Panc1 (cell line): Measurements from ENCODE around the gene WDR90. TPM values are rescaled to one million over a fixed set of nuclear protein-coding genes. Genes with fewer than 3 reads are reported as not detected.

Source experiments
- ATAC-seq: fragments of 200-7000 bp; cut with Tn5 transposase; 2 replicates; pipeline ENCODE4 v1.9.1; 2020; ENCODE audit warnings: mild to moderate bottlenecking, moderate library complexity
- BruUV-seq: library from RNA; stranded (reverse); fragments of 400-500 nt; replicated peaks from 2 replicates; lab custom pipeline; 2021; lab: Mats Ljungman, UMichigan
- CTCF ChIA-PET: fragments of 300-600 bp; sonication (Branson Sonifier 250); formaldehyde crosslinking; loops from one replicate; lab custom pipeline; 2022; ENCODE audit warnings: antibody characterized with exemption; lab: Charles Lee
- POLR2A ChIA-PET: fragments of 300-600 bp; sonication (Branson Sonifier 250); formaldehyde crosslinking; loops from one replicate; lab custom pipeline; 2022; ENCODE audit warnings: antibody characterized with exemption; lab: Charles Lee
- DNase-seq: peaks from one replicate; pipeline ENCODE4 v3.0.0-alpha.2; 2010; ENCODE audit warnings: low read depth, low spot score
- H3K27ac ChIP-seq: 2 replicates; pipeline ENCODE4 v1.5.1; 2011; ENCODE audit warnings: mild to moderate bottlenecking, low read length, inconsistent platforms
- H3K27me3 ChIP-seq: fragments of 200-500 bp; sonication (Bioruptor generic); 2 replicates; pipeline ENCODE4 v1.6.0; 2014; ENCODE audit warnings: low read length, inconsistent platforms; ENCODE audit not compliant: control insufficient read depth, insufficient read depth
- H3K36me3 ChIP-seq: fragments of 200-500 bp; sonication (Bioruptor generic); 2 replicates; pipeline ENCODE4 v1.5.1; 2014; ENCODE audit warnings: inconsistent platforms, mild to moderate bottlenecking, low read length, moderate library complexity; ENCODE audit not compliant: control insufficient read depth, insufficient read depth
- H3K4me1 ChIP-seq: 2 replicates; pipeline ENCODE4 v1.5.1; 2011; ENCODE audit warnings: inconsistent platforms, mild to moderate bottlenecking, low read length, moderate library complexity; ENCODE audit not compliant: control insufficient read depth, insufficient read depth
- H3K4me3 ChIP-seq, 2 experiments: 2 replicates each; pipeline ENCODE4 v1.5.1; 2011 to 2012; ENCODE audit warnings: low read depth in 2 of 2, low read length in 2 of 2, mild to moderate bottlenecking in 2 of 2, inconsistent platforms in 1 of 2, moderate library complexity in 1 of 2
- H3K9me3 ChIP-seq: fragments of 200-500 bp; sonication (Bioruptor generic); 2 replicates; pipeline ENCODE4 v1.5.1; 2014; ENCODE audit warnings: low read depth, mild to moderate bottlenecking, inconsistent platforms, low read length, moderate library complexity; ENCODE audit not compliant: control insufficient read depth, insufficient read depth
- POLR2AphosphoS5 ChIP-seq: IDR thresholded peaks from 2 replicates; pipeline ENCODE4 v1.6.1; 2012; ENCODE audit warnings: mild to moderate bottlenecking, low read depth, low read length, moderate library complexity
- SIN3A ChIP-seq: IDR thresholded peaks from 2 replicates; pipeline ENCODE4 v1.6.1; 2012; ENCODE audit warnings: low read depth, mild to moderate bottlenecking, low read length, moderate library complexity, borderline replicate concordance; ENCODE audit not compliant: insufficient read depth
- TCF7L2 ChIP-seq: IDR thresholded peaks from 2 replicates; pipeline ENCODE4 v1.6.1; 2011; ENCODE audit warnings: mild to moderate bottlenecking, low read depth, low read length, inconsistent platforms
- in situ Hi-C: cut with HindIII; loops from 2 replicates; pipeline ENCODE4 v1.10.0; 2016; ENCODE audit warnings: low sequenced_read_pairs, low pct_unique_long_range_greater_than_20kb
- intact Hi-C: fragments of 100-400 bp; cut with micrococcal nuclease; formaldehyde crosslinking; loops from one replicate; pipeline ENCODE4 v1.10.0; 2022; ENCODE audit not compliant: unreplicated experiment
- total RNA-seq: library from RNA; stranded (reverse); gene quantifications from one replicate; pipeline ENCODE4 v1.2.1, GENCODE V29; 2021; ENCODE audit not compliant: unreplicated experiment
- TF ChIP-seq, protein P1 (sequence below), 2 experiments: IDR thresholded peaks; 2 replicates each; pipeline ENCODE4 v1.6.1; 2011 to 2012; ENCODE audit warnings: low read depth in 2 of 2, control low read depth in 1 of 2, low read length in 1 of 2, mild to moderate bottlenecking in 1 of 2, moderate library complexity in 1 of 2; ENCODE audit not compliant: insufficient read depth in 1 of 2
- TF ChIP-seq, protein P2 (sequence below): fragments of 450-650 bp; IDR thresholded peaks from 2 replicates; pipeline ENCODE4 v1.5.1; 2017; ENCODE audit warnings: mild to moderate bottlenecking

WDR90 gene
- total RNA-seq, 1 experiment from 2014 or later: 58.9 TPM

DNA sequence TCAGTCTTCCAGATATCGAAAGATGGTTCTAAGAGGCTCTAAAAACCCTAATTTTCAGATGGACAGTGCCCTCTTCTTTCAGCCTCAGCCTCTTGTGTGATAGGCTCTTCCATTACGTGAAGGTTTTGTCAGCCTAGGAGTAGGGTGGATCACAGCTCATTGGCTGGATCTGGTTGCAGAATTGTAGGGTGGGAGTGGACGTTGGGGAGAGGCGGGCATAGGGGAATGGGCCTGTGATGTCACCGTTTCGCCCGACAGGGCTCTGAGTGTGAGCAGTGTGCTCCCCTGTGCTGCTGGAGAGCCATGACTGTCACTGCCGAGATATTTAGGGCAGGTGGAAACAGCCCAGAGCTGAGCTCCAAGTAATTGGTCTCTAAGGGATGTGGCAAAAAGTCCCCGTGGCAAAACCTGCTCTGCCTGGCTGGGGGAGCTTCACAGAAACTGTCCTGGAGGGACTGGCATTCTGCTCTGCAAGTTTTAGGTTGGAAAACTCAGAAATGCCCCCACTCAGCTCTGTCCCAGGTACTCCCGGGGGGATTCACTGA lies 24.6 kb upstream of the WDR90 start:
- TF ChIP-seq SIN3A (no peak), POLR2AphosphoS5 (no peak), TCF7L2 (no peak)
- TF ChIP-seq, protein P1, sequence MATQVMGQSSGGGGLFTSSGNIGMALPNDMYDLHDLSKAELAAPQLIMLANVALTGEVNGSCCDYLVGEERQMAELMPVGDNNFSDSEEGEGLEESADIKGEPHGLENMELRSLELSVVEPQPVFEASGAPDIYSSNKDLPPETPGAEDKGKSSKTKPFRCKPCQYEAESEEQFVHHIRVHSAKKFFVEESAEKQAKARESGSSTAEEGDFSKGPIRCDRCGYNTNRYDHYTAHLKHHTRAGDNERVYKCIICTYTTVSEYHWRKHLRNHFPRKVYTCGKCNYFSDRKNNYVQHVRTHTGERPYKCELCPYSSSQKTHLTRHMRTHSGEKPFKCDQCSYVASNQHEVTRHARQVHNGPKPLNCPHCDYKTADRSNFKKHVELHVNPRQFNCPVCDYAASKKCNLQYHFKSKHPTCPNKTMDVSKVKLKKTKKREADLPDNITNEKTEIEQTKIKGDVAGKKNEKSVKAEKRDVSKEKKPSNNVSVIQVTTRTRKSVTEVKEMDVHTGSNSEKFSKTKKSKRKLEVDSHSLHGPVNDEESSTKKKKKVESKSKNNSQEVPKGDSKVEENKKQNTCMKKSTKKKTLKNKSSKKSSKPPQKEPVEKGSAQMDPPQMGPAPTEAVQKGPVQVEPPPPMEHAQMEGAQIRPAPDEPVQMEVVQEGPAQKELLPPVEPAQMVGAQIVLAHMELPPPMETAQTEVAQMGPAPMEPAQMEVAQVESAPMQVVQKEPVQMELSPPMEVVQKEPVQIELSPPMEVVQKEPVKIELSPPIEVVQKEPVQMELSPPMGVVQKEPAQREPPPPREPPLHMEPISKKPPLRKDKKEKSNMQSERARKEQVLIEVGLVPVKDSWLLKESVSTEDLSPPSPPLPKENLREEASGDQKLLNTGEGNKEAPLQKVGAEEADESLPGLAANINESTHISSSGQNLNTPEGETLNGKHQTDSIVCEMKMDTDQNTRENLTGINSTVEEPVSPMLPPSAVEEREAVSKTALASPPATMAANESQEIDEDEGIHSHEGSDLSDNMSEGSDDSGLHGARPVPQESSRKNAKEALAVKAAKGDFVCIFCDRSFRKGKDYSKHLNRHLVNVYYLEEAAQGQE (IDR thresholded peaks at IDR 0.05; ENCODE audit: insufficient read depth in 1 of 2, low read depth in 2 of 2, low read length in 1 of 2): no peak
- TF ChIP-seq, protein P2, sequence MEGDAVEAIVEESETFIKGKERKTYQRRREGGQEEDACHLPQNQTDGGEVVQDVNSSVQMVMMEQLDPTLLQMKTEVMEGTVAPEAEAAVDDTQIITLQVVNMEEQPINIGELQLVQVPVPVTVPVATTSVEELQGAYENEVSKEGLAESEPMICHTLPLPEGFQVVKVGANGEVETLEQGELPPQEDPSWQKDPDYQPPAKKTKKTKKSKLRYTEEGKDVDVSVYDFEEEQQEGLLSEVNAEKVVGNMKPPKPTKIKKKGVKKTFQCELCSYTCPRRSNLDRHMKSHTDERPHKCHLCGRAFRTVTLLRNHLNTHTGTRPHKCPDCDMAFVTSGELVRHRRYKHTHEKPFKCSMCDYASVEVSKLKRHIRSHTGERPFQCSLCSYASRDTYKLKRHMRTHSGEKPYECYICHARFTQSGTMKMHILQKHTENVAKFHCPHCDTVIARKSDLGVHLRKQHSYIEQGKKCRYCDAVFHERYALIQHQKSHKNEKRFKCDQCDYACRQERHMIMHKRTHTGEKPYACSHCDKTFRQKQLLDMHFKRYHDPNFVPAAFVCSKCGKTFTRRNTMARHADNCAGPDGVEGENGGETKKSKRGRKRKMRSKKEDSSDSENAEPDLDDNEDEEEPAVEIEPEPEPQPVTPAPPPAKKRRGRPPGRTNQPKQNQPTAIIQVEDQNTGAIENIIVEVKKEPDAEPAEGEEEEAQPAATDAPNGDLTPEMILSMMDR: no peak
- peak overlapping the region; percentile 57; the same call in 1 of the 2 replicates for H3K27ac ChIP-seq
- in situ Hi-C loops: no loop called here
- ChIA-PET CTCF (no interaction called here), POLR2A (no interaction called here)
- no peaks in the 10 kb centered on the region for H3K9me3 ChIP-seq
- peaks cover 67% of the 10 kb centered on the region for H3K4me1 ChIP-seq
- no peaks in the 10 kb centered on the region for H3K36me3 ChIP-seq
- no peak for ATAC-seq
- no peak overlapping the region for H3K4me3 ChIP-seq
- no peaks in the 10 kb centered on the region for H3K27me3 ChIP-seq
- DNase-seq: no peak
- intact Hi-C loops: no loop called here
- no TSS peak for BruUV-seq

DNA sequence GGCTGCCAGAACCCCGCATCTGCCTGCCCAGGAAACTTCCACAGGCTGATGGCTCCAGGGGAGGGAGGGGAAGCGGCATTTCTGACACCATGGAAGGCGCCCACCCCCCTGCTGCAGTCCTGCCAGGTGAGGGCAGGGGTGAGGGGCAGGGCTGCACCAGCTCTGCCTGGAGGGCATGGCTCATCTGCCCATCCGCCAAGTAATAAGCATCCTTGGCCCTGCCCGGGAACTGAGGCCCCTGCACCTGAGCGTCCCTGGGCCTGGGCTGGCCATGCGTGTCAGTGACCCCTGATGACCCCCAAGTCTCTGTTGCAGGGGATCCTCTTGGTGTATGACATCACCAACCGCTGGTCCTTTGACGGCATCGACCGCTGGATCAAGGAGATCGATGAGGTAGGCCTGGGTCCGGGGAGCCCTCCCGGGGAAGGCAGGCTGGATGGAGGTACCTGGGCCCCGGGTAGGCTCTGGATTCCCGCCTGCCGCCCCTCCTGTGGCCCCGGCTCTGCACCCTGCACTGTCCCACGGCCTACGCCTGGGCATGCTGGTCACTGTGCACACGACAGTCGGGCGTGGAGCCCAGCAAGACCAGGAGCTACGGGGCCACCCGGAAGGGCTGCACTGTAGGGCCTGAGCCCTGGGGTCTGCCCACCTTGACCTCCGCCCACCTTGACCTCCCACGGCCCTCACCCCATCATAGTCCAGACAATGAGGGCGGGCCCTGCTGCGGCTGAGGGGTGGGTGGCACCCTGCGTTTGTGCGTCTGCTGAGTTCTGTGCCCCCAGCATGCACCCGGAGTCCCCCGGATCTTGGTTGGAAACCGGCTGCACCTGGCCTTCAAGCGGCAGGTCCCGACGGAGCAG lies 23.8 kb upstream of the WDR90 start:
- intact Hi-C loops (no loop called here), in situ Hi-C loops (no loop called here)
- ChIA-PET CTCF (no interaction called here), POLR2A (no interaction called here)
- no peak for ATAC-seq
- Histone ChIP-seq H3K4me1 (peaks cover 75% of the 10 kb centered on the region), H3K4me3 (no peak overlapping the region), H3K9me3 (no peaks in the 10 kb centered on the region), H3K36me3 (no peaks in the 10 kb centered on the region), H3K27ac (no peak overlapping the region), H3K27me3 (no peaks in the 10 kb centered on the region)
- no TSS peak for BruUV-seq
- no peak for DNase-seq
- TF ChIP-seq TCF7L2 (no peak), SIN3A (no peak)
